IgD-negative memory B cell (primary cell): ENCODE results near the gene ZNF595. TPM values are rescaled to one million over a fixed set of nuclear protein-coding genes. Genes with fewer than 3 reads are reported as not detected.
A peak's percentile ranks its signal among the peaks of the same experiment; 100 is the strongest.
"Not testable (repeated sequence)": the region's sequence is repeated elsewhere in the genome, so short reads cannot be mapped to it uniquely, and the experiment has no call there.

ENCODE experiments used
- H3K27ac Mint-ChIP-seq, 3 donors: one replicate each; pipeline ENCODE4 v1.8.0; 2020 to 2022; ENCODE audit warnings: mild to moderate bottlenecking in 3 of 3, mixed read lengths in 3 of 3, moderate library complexity in 1 of 3
- H3K27me3 Mint-ChIP-seq: one replicate; pipeline ENCODE4 v1.8.0; 2021; ENCODE audit warnings: mixed read lengths
- H3K36me3 Mint-ChIP-seq: one replicate; pipeline ENCODE4 v1.8.0; 2020; ENCODE audit warnings: mild to moderate bottlenecking, mixed read lengths
- H3K4me1 Mint-ChIP-seq, 3 donors: one replicate each; pipeline ENCODE4 v1.8.0; 2020 to 2022; ENCODE audit warnings: mixed read lengths in 3 of 3, mild to moderate bottlenecking in 1 of 3
- H3K4me3 Mint-ChIP-seq, 4 donors: one replicate each; pipeline ENCODE4 v1.8.0; 2020 to 2022; ENCODE audit warnings: mild to moderate bottlenecking in 4 of 4, mixed read lengths in 4 of 4, moderate library complexity in 3 of 4
- H3K9me3 Mint-ChIP-seq, 3 donors: one replicate each; pipeline ENCODE4 v1.8.0; 2020 to 2021; ENCODE audit warnings: mixed read lengths in 3 of 3, mild to moderate bottlenecking in 1 of 3
- polyA plus RNA-seq: library from polyadenylated mRNA; unstranded; fragments of 300-500 nt; fragmentation: Illumina TruSeq; gene quantifications from one replicate; pipeline ENCODE4 v1.2.3, GENCODE V29; 2021

Gene ZNF595
- polyA plus RNA-seq: 51.0 TPM

GRCh38 chr4:52804-53479 lies at the start of gene ZNF595:
TSS of gene ZNF595 (plus strand) at chr4:53321. CDS start at chr4:53489, 168 bp downstream.
- H3K27me3 Mint-ChIP-seq, H3K27ac Mint-ChIP-seq, H3K4me3 Mint-ChIP-seq, H3K9me3 Mint-ChIP-seq, H3K36me3 Mint-ChIP-seq, H3K4me1 Mint-ChIP-seq: not testable (repeated sequence)

GRCh38 chr4:9937-10870 lies 42.9 kb upstream of the ZNF595 start:
- not testable (repeated sequence) for H3K9me3 Mint-ChIP-seq, H3K4me3 Mint-ChIP-seq, H3K4me1 Mint-ChIP-seq, H3K27ac Mint-ChIP-seq, H3K27me3 Mint-ChIP-seq, H3K36me3 Mint-ChIP-seq

- H3K27ac Mint-ChIP-seq, H3K27me3 Mint-ChIP-seq, H3K36me3 Mint-ChIP-seq, H3K9me3 Mint-ChIP-seq, H3K4me3 Mint-ChIP-seq, H3K4me1 Mint-ChIP-seq: not testable (repeated sequence)
Observed at GRCh38 chr4:11095-11815, 41.9 kb upstream of the ZNF595 start.

- not testable (repeated sequence) for H3K27me3 Mint-ChIP-seq, H3K27ac Mint-ChIP-seq, H3K4me1 Mint-ChIP-seq, H3K36me3 Mint-ChIP-seq, H3K9me3 Mint-ChIP-seq
- H3K4me3 Mint-ChIP-seq: peak overlapping the region in 1 of 4 donors; percentile 12
Observed at GRCh38 chr4:11816-12417, 41.2 kb upstream of the ZNF595 start.

GRCh38 chr4:18128-18527 lies 35.0 kb upstream of the ZNF595 start:
- not testable (repeated sequence) for H3K4me1 Mint-ChIP-seq, H3K4me3 Mint-ChIP-seq, H3K36me3 Mint-ChIP-seq, H3K27ac Mint-ChIP-seq, H3K9me3 Mint-ChIP-seq, H3K27me3 Mint-ChIP-seq

GRCh38 chr4:18589-18988 lies 34.5 kb upstream of the ZNF595 start:
- not testable (repeated sequence) for H3K4me1 Mint-ChIP-seq, H3K9me3 Mint-ChIP-seq, H3K4me3 Mint-ChIP-seq, H3K36me3 Mint-ChIP-seq, H3K27me3 Mint-ChIP-seq, H3K27ac Mint-ChIP-seq

- H3K9me3 Mint-ChIP-seq, H3K4me1 Mint-ChIP-seq, H3K4me3 Mint-ChIP-seq, H3K36me3 Mint-ChIP-seq, H3K27ac Mint-ChIP-seq, H3K27me3 Mint-ChIP-seq: not testable (repeated sequence)
Observed at GRCh38 chr4:22882-23281, 30.2 kb upstream of the ZNF595 start.

- not testable (repeated sequence) for H3K27ac Mint-ChIP-seq, H3K9me3 Mint-ChIP-seq, H3K4me1 Mint-ChIP-seq, H3K36me3 Mint-ChIP-seq, H3K4me3 Mint-ChIP-seq, H3K27me3 Mint-ChIP-seq
Observed at GRCh38 chr4:24359-24758, 28.8 kb upstream of the ZNF595 start.

GRCh38 chr4:27501-27900 lies 25.6 kb upstream of the ZNF595 start:
- H3K4me3 Mint-ChIP-seq, H3K27me3 Mint-ChIP-seq, H3K36me3 Mint-ChIP-seq, H3K4me1 Mint-ChIP-seq, H3K27ac Mint-ChIP-seq, H3K9me3 Mint-ChIP-seq: not testable (repeated sequence)

- not testable (repeated sequence) for H3K9me3 Mint-ChIP-seq, H3K27me3 Mint-ChIP-seq, H3K4me3 Mint-ChIP-seq, H3K4me1 Mint-ChIP-seq, H3K36me3 Mint-ChIP-seq, H3K27ac Mint-ChIP-seq
Observed at GRCh38 chr4:28767-29542, 24.2 kb upstream of the ZNF595 start.

- not testable (repeated sequence) for H3K4me1 Mint-ChIP-seq, H3K27ac Mint-ChIP-seq, H3K27me3 Mint-ChIP-seq, H3K36me3 Mint-ChIP-seq, H3K9me3 Mint-ChIP-seq, H3K4me3 Mint-ChIP-seq
Observed at GRCh38 chr4:33314-33713, 19.8 kb upstream of the ZNF595 start.

GRCh38 chr4:36559-37415 lies 16.3 kb upstream of the ZNF595 start:
- not testable (repeated sequence) for H3K27ac Mint-ChIP-seq, H3K4me3 Mint-ChIP-seq, H3K27me3 Mint-ChIP-seq

GRCh38 chr4:38202-38601 lies 14.9 kb upstream of the ZNF595 start:
- H3K4me3 Mint-ChIP-seq: peak overlapping the region in 1 of 4 donors; percentile 61
- H3K27me3 Mint-ChIP-seq, H3K27ac Mint-ChIP-seq, H3K9me3 Mint-ChIP-seq, H3K4me1 Mint-ChIP-seq, H3K36me3 Mint-ChIP-seq: not testable (repeated sequence)

More at GRCh38 chr4:36559-37415, 16.3 kb upstream of the ZNF595 start:
- not testable (repeated sequence) for H3K36me3 Mint-ChIP-seq, H3K4me1 Mint-ChIP-seq, H3K9me3 Mint-ChIP-seq

- H3K9me3 Mint-ChIP-seq, H3K36me3 Mint-ChIP-seq, H3K27ac Mint-ChIP-seq, H3K4me1 Mint-ChIP-seq, H3K4me3 Mint-ChIP-seq, H3K27me3 Mint-ChIP-seq: not testable (repeated sequence)
Observed at GRCh38 chr4:43375-43774, 9.7 kb upstream of the ZNF595 start.
